Hepatocyte (in vitro differentiated cells): ENCODE data around the gene YIPF4.
"Not testable (repeated sequence)": the region's sequence is repeated elsewhere in the genome, so short reads cannot be mapped to it uniquely, and the experiment has no call there.

Source experiments
- CTCF ChIP-seq: fragments of 200-600 bp; sonication (generic); IDR thresholded peaks from 2 replicates; pipeline ENCODE4 v1.5.1; 2016; ENCODE audit warnings: antibody characterized with exemption, mild to moderate bottlenecking; ENCODE audit not compliant: poor library complexity
- EZH2 ChIP-seq: fragments of 200-600 bp; sonication (generic); IDR thresholded peaks from 2 replicates; pipeline ENCODE4 v1.6.1; 2016; ENCODE audit warnings: antibody characterized with exemption, mild to moderate bottlenecking, borderline replicate concordance
- EZH2phosphoT487 ChIP-seq: fragments of 200-600 bp; sonication (generic); IDR thresholded peaks from one replicate; pipeline ENCODE4 v1.6.1; 2018; ENCODE audit warnings: antibody characterized with exemption, mild to moderate bottlenecking, low read depth, moderate library complexity; ENCODE audit not compliant: unreplicated experiment, severe bottlenecking

DNA sequence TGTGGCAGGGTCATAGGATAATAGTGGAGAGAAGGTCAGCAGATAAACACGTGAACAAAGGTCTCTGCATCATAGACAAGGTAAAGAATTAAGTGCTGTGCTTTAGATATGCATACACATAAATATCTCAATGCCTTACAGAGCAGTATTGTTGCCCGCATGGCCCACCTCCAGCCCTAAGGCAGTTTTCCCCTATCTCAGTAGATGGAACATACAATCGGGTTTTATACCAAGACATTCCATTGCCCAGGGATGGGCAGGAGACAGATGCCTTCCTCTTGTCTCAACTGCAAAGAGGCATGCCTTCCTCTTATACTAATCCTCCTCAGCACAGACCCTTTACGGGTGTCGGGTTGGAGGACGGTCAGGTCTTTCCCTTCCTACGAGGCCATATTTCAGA lies 1.9 kb upstream of the YIPF4 start:
- TF ChIP-seq CTCF, EZH2, EZH2phosphoT487: not testable (repeated sequence)
